ENCODE results near the gene TAC3. TPM values are rescaled to one million over a fixed set of nuclear protein-coding genes. Genes with fewer than 3 reads are reported as not detected.

The TAC3 gene
- total RNA-seq, 1 donor from 2014 or later, result 0.51 TPM

DNA sequence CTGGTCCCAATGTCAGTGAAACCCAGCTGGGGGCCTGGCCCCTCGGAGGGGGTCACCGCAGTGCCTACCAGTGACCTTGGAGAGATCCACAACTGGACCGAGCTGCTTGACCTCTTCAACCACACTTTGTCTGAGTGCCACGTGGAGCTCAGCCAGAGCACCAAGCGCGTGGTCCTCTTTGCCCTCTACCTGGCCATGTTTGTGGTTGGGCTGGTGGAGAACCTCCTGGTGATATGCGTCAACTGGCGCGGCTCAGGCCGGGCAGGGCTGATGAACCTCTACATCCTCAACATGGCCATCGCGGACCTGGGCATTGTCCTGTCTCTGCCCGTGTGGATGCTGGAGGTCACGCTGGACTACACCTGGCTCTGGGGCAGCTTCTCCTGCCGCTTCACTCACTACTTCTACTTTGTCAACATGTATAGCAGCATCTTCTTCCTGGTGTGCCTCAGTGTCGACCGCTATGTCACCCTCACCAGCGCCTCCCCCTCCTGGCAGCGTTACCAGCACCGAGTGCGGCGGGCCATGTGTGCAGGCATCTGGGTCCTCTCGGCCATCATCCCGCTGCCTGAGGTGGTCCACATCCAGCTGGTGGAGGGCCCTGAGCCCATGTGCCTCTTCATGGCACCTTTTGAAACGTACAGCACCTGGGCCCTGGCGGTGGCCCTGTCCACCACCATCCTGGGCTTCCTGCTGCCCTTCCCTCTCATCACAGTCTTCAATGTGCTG, 21.0 kb downstream of the TAC3 start:
- H3K4me1 Mint-ChIP-seq, result peaks cover 3% of the 10 kb centered on the region
- TF ChIP-seq, protein P1, sequence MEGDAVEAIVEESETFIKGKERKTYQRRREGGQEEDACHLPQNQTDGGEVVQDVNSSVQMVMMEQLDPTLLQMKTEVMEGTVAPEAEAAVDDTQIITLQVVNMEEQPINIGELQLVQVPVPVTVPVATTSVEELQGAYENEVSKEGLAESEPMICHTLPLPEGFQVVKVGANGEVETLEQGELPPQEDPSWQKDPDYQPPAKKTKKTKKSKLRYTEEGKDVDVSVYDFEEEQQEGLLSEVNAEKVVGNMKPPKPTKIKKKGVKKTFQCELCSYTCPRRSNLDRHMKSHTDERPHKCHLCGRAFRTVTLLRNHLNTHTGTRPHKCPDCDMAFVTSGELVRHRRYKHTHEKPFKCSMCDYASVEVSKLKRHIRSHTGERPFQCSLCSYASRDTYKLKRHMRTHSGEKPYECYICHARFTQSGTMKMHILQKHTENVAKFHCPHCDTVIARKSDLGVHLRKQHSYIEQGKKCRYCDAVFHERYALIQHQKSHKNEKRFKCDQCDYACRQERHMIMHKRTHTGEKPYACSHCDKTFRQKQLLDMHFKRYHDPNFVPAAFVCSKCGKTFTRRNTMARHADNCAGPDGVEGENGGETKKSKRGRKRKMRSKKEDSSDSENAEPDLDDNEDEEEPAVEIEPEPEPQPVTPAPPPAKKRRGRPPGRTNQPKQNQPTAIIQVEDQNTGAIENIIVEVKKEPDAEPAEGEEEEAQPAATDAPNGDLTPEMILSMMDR (conservative IDR thresholded peaks at IDR 0.05), result no peak
- H3K27me3 Mint-ChIP-seq (ENCODE audit: low read depth), result no peaks in the 10 kb centered on the region
- no peak for DNase-seq (ENCODE audit: low read depth, low spot score)
- no peaks in the 10 kb centered on the region for H3K9me3 Mint-ChIP-seq
- H3K4me3 Mint-ChIP-seq, result no peak overlapping the region
- H3K27ac Mint-ChIP-seq (ENCODE audit: unreplicated experiment), result no peak overlapping the region
- peaks cover 10% of the 10 kb centered on the region for H3K36me3 Mint-ChIP-seq (ENCODE audit: low read depth)

DNA sequence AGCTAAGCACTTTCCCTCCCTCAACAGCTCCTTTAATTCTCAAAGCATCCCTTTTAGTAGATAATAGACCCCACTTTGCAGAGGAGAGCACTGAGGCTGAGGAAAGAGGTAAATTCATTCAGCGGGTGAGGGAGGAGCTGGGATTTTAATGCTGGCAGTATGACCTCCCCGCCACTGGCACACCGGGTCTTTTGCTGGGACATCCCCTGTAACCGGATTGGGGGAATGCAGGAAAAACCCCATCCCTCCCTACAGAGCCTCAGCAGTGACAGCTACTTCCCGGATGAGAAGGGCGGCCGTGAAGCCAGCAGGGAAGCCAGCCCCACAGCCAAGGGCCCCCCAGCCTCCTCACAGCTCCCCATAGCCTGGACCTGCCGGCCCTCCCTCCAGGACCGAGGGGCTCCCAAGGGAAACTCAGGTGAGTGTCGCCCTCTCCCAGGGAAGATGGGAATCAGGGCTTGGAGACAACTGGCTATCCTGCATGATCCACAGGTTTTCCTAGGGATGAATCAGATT, 22.0 kb downstream of the TAC3 start:
- H3K27me3 Mint-ChIP-seq (ENCODE audit: low read depth), result peaks cover under 1% of the 10 kb centered on the region
- H3K36me3 Mint-ChIP-seq (ENCODE audit: low read depth), result peaks cover 10% of the 10 kb centered on the region
- DNase-seq (ENCODE audit: low read depth, low spot score), result no peak
- H3K4me1 Mint-ChIP-seq, result peaks cover 3% of the 10 kb centered on the region
- no peak overlapping the region for H3K4me3 Mint-ChIP-seq
- H3K9me3 Mint-ChIP-seq, result no peaks in the 10 kb centered on the region
- TF ChIP-seq, protein P1 (conservative IDR thresholded peaks at IDR 0.05), result no peak
- H3K27ac Mint-ChIP-seq (ENCODE audit: unreplicated experiment), result no peak overlapping the region

DNA sequence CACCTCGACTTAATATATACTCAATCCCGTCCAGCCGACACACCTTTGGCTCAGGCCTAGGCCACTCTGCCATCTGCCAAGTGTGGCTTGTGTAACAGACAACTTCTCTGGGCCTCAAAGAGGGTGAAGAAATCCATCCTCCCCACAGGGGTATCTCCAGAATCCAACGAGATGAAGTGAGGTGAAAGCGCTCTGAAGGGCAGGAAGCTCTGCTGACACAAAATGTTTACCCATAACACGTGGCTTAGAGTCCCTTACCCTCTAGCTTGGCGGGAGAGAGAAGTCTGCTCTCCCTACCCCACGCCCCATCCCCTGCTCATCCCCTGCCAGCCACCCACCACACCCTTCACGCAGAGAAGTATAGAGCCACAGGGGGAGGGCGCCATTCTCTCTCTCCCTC, 23.0 kb downstream of the TAC3 start:
- Mint-ChIP-seq H3K27ac (ENCODE audit: unreplicated experiment) (no peak overlapping the region), H3K9me3 (no peaks in the 10 kb centered on the region), H3K4me3 (no peak overlapping the region), H3K27me3 (ENCODE audit: low read depth) (peaks cover 4% of the 10 kb centered on the region), H3K4me1 (no peaks in the 10 kb centered on the region), H3K36me3 (ENCODE audit: low read depth) (peaks cover 6% of the 10 kb centered on the region)
- TF ChIP-seq, protein P1 (conservative IDR thresholded peaks at IDR 0.05), result no peak
- no peak for DNase-seq (ENCODE audit: low read depth, low spot score)

DNA sequence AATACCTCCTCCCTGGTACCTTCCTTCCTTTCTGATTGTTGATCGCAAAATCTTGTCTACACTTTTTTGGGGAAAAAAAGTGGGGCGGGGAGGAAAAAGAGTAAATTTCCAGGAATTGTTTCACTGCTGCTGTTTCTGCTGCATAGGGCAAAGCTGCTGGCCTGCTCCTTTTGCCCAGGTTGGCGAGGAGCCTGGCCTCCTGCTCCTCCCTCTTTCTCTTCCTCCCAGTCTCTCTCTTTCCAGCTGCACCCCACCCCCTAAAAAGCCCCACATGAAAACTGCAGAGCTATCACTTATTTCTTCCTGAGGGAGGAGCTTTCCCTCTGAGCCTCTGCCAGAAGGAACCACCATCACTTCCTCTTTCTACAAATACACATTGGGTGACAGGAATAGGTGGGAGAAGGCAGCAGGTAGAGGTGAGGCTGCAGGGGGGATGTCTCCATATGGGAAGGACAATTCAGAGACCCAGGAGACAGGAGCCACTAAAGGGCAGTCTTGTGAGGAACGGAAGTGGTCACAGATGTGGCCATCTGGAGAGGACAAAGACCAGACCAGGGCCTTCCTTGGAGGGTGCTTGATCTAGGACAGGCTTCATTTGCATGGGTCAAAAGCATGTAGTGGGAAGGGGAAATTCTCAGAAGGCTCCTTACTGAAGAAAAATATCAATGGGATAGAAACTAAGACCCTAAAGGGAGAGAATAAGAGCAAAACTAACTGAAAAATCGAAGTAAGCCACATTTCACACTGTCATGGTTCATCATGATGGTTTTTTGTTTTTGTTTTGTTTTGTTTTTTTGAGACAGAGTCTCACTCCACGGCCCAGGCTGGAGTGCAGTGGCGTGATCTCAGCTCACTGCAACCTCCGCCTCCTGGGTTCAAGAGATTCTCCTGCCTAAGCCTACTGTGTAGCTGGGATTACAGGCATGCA, 24.7 kb downstream of the TAC3 start:
- Mint-ChIP-seq H3K4me1 (no peaks in the 10 kb centered on the region), H3K27ac (ENCODE audit: unreplicated experiment) (no peak overlapping the region), H3K4me3 (no peak overlapping the region), H3K27me3 (ENCODE audit: low read depth) (peaks cover 4% of the 10 kb centered on the region), H3K36me3 (ENCODE audit: low read depth) (peaks cover 4% of the 10 kb centered on the region), H3K9me3 (no peaks in the 10 kb centered on the region)
- DNase-seq (ENCODE audit: low read depth, low spot score), result no peak
- TF ChIP-seq, protein P1 (conservative IDR thresholded peaks at IDR 0.05), result no peak

DNA sequence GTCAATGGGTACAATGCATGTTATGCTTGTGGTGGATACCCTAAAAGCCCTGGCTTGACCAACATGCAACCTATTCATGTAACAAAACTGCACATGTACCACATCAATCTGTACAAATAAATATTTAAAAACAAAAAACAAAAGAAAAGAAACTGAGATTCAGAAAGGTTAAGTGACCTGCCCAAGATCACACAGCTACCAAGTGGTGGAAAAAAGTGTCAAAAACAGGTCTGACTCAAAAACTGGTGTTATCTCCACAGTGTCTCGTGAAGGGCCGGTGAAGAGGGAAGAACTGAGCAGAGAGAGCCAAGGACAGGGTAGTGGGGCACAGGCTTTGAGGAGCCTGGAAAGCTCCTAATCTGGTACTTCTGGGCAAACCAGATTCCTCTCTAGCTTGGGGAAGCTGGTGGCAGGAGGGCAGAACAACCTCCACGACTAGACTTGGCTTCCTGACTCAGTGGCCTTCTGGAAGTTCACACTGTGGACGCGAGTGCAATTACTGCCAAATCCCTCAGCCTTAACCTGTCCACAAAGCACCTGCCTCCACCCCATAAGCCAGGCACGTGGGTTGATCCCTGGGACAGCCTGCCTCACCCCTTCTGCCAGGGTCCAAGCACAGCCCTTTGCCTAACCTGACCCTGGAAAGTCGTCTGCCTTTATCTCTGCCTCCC, 25.5 kb downstream of the TAC3 start:
- no peak for DNase-seq (ENCODE audit: low read depth, low spot score)
- H3K4me3 Mint-ChIP-seq, result no peak overlapping the region
- H3K27me3 Mint-ChIP-seq (ENCODE audit: low read depth), result peaks cover 4% of the 10 kb centered on the region
- no peaks in the 10 kb centered on the region for H3K4me1 Mint-ChIP-seq
- H3K36me3 Mint-ChIP-seq (ENCODE audit: low read depth), result no peaks in the 10 kb centered on the region
- TF ChIP-seq, protein P1 (conservative IDR thresholded peaks at IDR 0.05), result no peak
- no peak overlapping the region for H3K27ac Mint-ChIP-seq (ENCODE audit: unreplicated experiment)
- no peaks in the 10 kb centered on the region for H3K9me3 Mint-ChIP-seq

Data from neural crest cell (in vitro differentiated cells).